Left cardiac atrium (tissue), 4 donors: ENCODE data around the gene COX19. TPM values are rescaled to one million over a fixed set of nuclear protein-coding genes. Genes with fewer than 3 reads are reported as not detected.
A peak's percentile ranks its signal among the peaks of the same experiment; 100 is the strongest.

ENCODE experiments used
- ATAC-seq, 2 donors: fragments of 200-7000 bp; cut with Tn5 transposase; one replicate each; pipeline ENCODE4 v1.9.1; 2020; ENCODE audit warnings: mild to moderate bottlenecking in 2 of 2, moderate library complexity in 2 of 2
- DNase-seq: peaks from one replicate; pipeline ENCODE4 v3.0.0-alpha.2; 2020
- intact Hi-C, 2 donors: fragments of 100-400 bp; cut with DNase I; formaldehyde crosslinking; loops; one replicate each; pipeline versions ENCODE4 v1.14.1 to v1.15.1; 2022 to 2023
- microRNA-seq, 2 donors: library from miRNA; unstranded; fragments of <30 nt; microRNA quantifications; one replicate each; pipeline ENCODE4 v1.2.0, GENCODE V29; 2020
- total RNA-seq, 2 donors: library from RNA; stranded (reverse); fragmentation: NEBNext Ultra II Directional; extraction: Animal tissue kit (Norgen Biotek cat#: 25700); gene quantifications; one replicate each; pipeline ENCODE4 v1.2.1, GENCODE V29; 2021
- donor health status: DM: no; HTN: yes; CAD: no.
- donor health status: DM: no; HTN: yes; CAD: no; lungs with severe emphysema.
- donor health status: DM: yes; HTN: yes; CAD: no.
- donor health status: Dilated cardiomyopathy.

COX19 gene
- total RNA-seq, 2 donors from 2014 or later: 6.6 to 8.5 TPM

DNA sequence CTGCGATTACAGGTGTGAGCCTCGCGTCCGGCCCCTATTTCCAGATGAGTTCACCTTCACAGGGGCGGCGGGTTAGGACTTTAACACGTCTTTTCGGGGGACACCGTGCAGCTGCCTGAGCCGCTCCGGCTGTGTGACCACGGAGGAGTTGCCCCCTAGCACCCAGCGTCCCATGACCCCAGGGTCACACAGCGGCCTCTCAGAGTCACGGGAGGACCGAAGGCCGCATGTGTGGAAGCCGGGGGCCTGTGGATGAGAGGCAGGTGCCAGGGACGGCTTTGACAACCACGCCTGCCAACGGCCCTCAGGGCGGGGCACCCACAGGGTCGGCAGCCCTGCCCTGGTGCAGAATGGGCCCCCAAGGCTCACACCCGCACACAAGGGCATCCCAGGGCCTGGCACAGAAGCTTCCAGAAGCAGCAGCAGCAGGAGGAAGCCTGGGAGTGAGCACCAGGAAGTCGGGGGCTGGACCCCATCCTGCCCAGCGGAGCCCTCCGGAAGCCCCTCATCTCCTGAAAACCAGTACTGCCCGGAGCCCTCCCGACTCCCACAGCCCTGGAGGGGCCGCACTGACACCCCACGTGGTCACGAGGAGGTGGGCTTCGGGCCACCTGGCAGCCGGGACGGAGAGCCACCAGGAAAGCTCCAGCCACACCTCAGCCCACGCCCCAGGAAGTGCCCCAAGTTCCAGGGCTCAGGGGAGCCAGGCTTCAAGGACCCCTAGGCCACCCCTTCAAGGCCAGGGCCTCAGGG is 53.6 kb downstream of the COX19 start:
- DNase-seq (peak; percentile 16), ATAC-seq (no peak)
- intact Hi-C loops: no loop called here

GRCh38 chr7:921071-921461 is 54.3 kb downstream of the COX19 start:
- ATAC-seq: no peak
- intact Hi-C loops: no loop called here
- no peak for DNase-seq

DNA sequence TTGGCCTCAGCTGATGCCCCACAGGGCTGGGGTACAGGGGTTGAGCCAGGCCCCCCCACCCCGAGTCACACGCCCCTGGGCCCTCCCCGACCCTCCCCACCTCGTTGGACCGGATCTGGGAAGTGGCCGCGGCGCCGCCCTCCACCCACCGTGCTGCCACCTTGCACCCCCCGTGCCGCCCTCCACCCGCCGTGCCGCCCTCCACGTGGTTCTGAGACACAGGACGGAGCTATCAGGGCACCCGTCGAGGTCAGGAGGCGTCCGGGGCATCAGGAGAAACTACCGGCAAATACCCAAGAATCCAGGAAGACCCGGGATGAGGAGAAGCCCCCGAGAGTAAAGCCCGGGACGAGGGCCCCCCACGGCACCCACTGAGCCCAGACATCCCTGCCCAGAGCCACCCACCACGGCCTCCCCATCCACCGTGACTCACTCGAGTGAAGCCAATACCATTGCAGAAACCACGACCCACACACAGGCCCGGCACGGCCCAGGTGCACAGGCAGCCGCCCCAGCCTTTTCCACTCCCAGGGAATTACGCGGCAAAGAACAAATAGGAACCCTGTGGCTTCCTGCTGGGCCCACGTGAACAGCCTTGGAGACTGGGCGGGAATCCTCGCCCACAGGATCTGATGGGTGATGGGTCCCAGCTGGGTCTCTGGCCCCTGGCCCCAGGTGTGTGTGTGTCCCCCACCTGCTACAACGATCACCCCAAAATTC is 54.8 kb downstream of the COX19 start:
- DNase-seq (peak; percentile 12), ATAC-seq (no peak)
- intact Hi-C loops: no loop called here

- peak; percentile 18 for DNase-seq
These were observed 55.4 kb downstream of the COX19 start for GRCh38 chr7:919924-920341.

DNA sequence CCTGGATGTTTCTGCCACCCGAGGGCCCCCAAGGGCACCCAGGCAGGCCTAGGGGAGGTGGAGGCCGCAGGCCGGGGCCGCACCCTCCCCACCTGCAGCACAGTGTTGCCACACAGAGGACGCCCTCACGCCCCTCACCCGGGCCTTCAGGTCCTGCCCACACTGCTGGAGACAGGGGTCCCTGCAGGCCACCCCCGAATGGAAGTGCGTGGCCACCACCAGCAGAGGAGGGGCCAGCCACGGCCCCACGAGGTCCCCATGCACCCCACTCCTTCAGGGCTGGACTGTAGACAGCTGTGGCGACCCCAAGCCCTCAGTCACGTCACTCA is 56.3 kb downstream of the COX19 start:
- ATAC-seq: no peak
- DNase-seq: no peak
- intact Hi-C loops: no loop called here

More at GRCh38 chr7:919924-920341, 55.4 kb downstream of the COX19 start:
- no peak for ATAC-seq
- intact Hi-C loops: no loop called here

GRCh38 chr7:918441-919113 is 56.8 kb downstream of the COX19 start:
- intact Hi-C loops: no loop called here
- DNase-seq (peak; percentile 13), ATAC-seq (no peak)

DNA sequence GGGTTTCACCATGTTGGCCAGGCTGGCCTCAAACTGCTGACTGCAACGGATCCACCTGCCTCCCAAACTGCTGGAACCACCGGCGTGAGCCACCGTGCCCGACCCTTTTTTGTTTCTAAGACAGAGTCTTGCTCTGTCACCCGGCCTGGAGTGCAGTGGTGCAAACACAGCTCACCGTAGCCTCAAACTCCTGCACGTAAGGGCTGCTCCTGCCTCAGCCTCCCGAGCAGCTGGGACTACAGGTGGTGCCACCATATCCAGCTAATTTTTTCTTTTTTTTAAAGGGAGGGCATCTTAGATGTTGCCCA is 57.3 kb downstream of the COX19 start:
- ATAC-seq (no peak), DNase-seq (no peak)
- intact Hi-C loops: no loop called here

- intact Hi-C loops: no loop called here
- DNase-seq (peak; percentile 18), ATAC-seq (no peak)
These were observed 57.9 kb downstream of the COX19 start for GRCh38 chr7:917255-918117.

GRCh38 chr7:916291-916941 is 58.9 kb downstream of the COX19 start:
- ATAC-seq (peak in 1 of 2 donors; percentile 11), DNase-seq (peak; percentile 15)
- intact Hi-C loops: no loop called here

Small RNA genes within 50 kb of the gene (microRNA-seq; reads per million reads assigned to microRNA genes)
- 292 to 388 reads per million in 2 donors for gene MIR339

Other genes with a start within 250 kb of the COX19 start
- 10 to 100 TPM; 14.9 to 15.0 TPM for gene DNAAF5, start 248.8 kb downstream of the COX19 start, total RNA-seq
- 10 to 100 TPM; 15.8 to 19.8 TPM for gene PRKAR1B, start 248.3 kb downstream of the COX19 start, total RNA-seq
- gene SUN1, start 143.1 kb downstream of the COX19 start, total RNA-seq: 100 to 1,000 TPM; 124 to 136 TPM
- gene GET4, start 99.0 kb downstream of the COX19 start, total RNA-seq: 10 to 100 TPM; 17.8 to 28.3 TPM
- 1 to 10 TPM; 6.9 to 8.2 TPM for gene ADAP1, start 20.9 kb downstream of the COX19 start, total RNA-seq
- not detected for gene CYP2W1, start 7.6 kb upstream of the COX19 start, total RNA-seq
- gene GPR146, start 69.0 kb upstream of the COX19 start, total RNA-seq: 10 to 100 TPM in 1 of 2 donors, 1 to 10 TPM in 1; 9.0 to 17.7 TPM
- 1 to 10 TPM; 4.6 to 7.6 TPM for gene GPER1, start 112.6 kb upstream of the COX19 start, total RNA-seq
- 10 to 100 TPM in 1 of 2 donors, 1 to 10 TPM in 1; 9.8 to 16.7 TPM for gene ZFAND2A, start 184.6 kb upstream of the COX19 start, total RNA-seq